Suprapubic skin (tissue), 4 donors: ENCODE data around the gene TRPM6.

Experiments
- POLR2A ChIP-seq, 2 donors: fragments of 450-650 bp; IDR thresholded peaks; one replicate each; pipeline ENCODE4 v1.6.1; 2017; ENCODE audit warnings: antibody characterized with exemption in 2 of 2, mild to moderate bottlenecking in 2 of 2, moderate library complexity in 2 of 2
- POLR2AphosphoS5 ChIP-seq, 3 donors: sonication (generic); formaldehyde crosslinking; IDR thresholded peaks; one replicate each; pipeline ENCODE4 v1.6.1; 2017; ENCODE audit warnings: antibody characterized with exemption in 3 of 3
- TF ChIP-seq, protein P1 (sequence below), 2 donors: fragments of 200-600 bp in 1 of 2; fragments of 450-650 bp in 1 of 2; sonication (generic) in 1 of 2; IDR thresholded peaks; one replicate each; pipeline ENCODE4 v1.5.1; 2016 to 2019; ENCODE audit warnings: antibody characterized with exemption in 2 of 2, mild to moderate bottlenecking in 1 of 2, moderate library complexity in 1 of 2

DNA sequence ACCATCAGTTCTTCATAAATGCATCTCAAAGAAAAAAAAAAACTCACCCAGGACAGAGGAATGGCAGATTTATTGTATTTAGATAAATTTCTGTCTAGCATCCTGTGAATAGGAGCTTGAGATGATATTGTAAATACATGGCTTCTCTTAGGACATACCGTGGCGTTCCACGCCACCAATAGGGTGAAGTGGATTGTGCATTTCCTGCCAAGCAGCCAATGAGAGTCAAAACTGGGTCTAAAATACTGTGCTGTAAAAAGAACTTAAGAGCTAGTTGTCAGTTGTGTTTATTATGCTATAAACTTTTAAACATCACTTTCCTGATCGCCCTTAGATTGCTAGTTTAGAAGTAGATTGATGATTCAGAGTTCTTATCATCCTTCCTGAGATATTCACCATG is 20.9 kb upstream of the TRPM6 start:
- TF ChIP-seq, protein P1, sequence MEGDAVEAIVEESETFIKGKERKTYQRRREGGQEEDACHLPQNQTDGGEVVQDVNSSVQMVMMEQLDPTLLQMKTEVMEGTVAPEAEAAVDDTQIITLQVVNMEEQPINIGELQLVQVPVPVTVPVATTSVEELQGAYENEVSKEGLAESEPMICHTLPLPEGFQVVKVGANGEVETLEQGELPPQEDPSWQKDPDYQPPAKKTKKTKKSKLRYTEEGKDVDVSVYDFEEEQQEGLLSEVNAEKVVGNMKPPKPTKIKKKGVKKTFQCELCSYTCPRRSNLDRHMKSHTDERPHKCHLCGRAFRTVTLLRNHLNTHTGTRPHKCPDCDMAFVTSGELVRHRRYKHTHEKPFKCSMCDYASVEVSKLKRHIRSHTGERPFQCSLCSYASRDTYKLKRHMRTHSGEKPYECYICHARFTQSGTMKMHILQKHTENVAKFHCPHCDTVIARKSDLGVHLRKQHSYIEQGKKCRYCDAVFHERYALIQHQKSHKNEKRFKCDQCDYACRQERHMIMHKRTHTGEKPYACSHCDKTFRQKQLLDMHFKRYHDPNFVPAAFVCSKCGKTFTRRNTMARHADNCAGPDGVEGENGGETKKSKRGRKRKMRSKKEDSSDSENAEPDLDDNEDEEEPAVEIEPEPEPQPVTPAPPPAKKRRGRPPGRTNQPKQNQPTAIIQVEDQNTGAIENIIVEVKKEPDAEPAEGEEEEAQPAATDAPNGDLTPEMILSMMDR (IDR thresholded peaks at IDR 0.05): no peak
- TF ChIP-seq POLR2AphosphoS5 (IDR thresholded peaks at IDR 0.05) (no peak), POLR2A (IDR thresholded peaks at IDR 0.05) (no peak)
